Left ventricle myocardium inferior (tissue), 1 donor: ENCODE data around the gene CCL19. TPM values are rescaled to one million over a fixed set of nuclear protein-coding genes. Genes with fewer than 3 reads are reported as not detected.

Experiments
- DNase-seq: peaks from one replicate; pipeline ENCODE4 v3.0.0-alpha.2; 2020
- H3K27ac ChIP-seq: fragments of 200-600 bp; replicated peaks from 2 replicates; pipeline ENCODE4 v1.8.0; 2021
- H3K27me3 ChIP-seq: fragments of 200-600 bp; 2 replicates; pipeline ENCODE4 v1.8.0; 2021; ENCODE audit warnings: low read depth
- H3K36me3 ChIP-seq: fragments of 200-600 bp; 2 replicates; pipeline ENCODE4 v1.8.0; 2021
- H3K4me1 ChIP-seq: fragments of 200-600 bp; 2 replicates; pipeline ENCODE4 v1.8.0; 2021
- H3K4me3 ChIP-seq: fragments of 200-600 bp; 2 replicates; pipeline ENCODE4 v1.8.0; 2021; ENCODE audit warnings: mild to moderate bottlenecking, moderate library complexity
- H3K9me3 ChIP-seq: fragments of 200-600 bp; replicated peaks from 2 replicates; pipeline ENCODE4 v1.8.0; 2021
- CTCF ChIP-seq: fragments of 200-600 bp; IDR thresholded peaks from 2 replicates; pipeline ENCODE4 v1.8.0; 2021; ENCODE audit warnings: antibody characterized with exemption, mild to moderate bottlenecking, borderline replicate concordance
- intact Hi-C: fragments of 100-400 bp; cut with micrococcal nuclease; formaldehyde crosslinking; loops from one replicate; pipeline ENCODE4 v1.11.0; 2022
- total RNA-seq: library from RNA; stranded (reverse); fragmentation: NEBNext Ultra II Directional; extraction: Animal tissue kit (Norgen Biotek cat#: 25700); gene quantifications from one replicate; pipeline ENCODE4 v1.2.1, GENCODE V29; 2021
- donor health status: DM: no; HTN: yes; CAD: no; lungs with severe emphysema.

Gene CCL19
- total RNA-seq, 1 donor from 2014 or later = 0.69 TPM

- Histone ChIP-seq H3K36me3 (peaks cover 22% of the 10 kb centered on the region), H3K4me3 (no peak overlapping the region), H3K27ac (no peak overlapping the region), H3K27me3 (no peaks in the 10 kb centered on the region), H3K4me1 (peaks cover 48% of the 10 kb centered on the region), H3K9me3 (no peaks in the 10 kb centered on the region)
- intact Hi-C loops = no loop called here
- no peak for TF ChIP-seq CTCF
- no peak for DNase-seq
These were observed 34.1 kb downstream of the CCL19 start for GRCh38 chr9:34656992-34657391.

- intact Hi-C loops = no loop called here
These were observed 35.7 kb downstream of the CCL19 start for GRCh38 chr9:34655394-34655793.

DNA sequence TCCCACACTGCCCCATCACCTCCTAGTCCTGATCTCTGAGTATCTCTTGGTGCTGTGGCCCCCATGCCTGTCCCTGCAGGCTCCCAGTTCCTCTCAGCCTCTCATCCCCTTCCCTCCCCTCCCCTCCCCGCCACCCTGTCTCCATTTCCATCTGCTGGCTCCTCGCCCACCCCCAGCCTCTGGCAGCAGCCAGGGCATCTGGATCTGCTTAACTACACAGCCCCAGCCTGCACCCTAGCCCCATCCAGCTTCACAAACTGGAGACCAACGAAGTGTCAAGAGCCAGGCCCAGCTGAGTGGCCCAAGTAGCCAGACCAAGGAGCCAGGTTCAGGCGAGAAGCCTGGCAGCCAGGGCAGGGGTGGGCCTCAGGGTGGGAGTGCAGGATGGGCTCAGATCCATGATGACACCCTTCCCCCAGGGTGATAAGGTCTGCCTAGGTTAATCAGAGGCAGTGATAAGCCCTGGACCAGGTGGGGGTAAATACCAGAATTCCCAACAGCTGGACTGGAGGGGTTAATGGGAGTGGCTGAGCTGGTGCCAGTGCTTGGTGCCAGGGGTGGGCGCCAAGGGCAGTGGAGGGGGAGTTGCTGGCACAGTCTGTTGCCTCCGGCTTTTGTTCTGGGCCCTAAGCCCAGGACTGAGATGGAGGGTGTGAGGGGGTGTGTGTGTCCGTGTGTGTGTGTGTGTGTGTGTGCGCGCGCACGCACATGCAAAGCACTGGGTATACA is 36.6 kb downstream of the CCL19 start:
- peaks cover 62% of the 10 kb centered on the region for H3K4me1 ChIP-seq
- peak overlapping the region; percentile 93 for H3K27ac ChIP-seq
- H3K36me3 ChIP-seq = peaks cover 14% of the 10 kb centered on the region
- intact Hi-C loops = no loop called here
- no peaks in the 10 kb centered on the region for H3K27me3 ChIP-seq
- H3K4me3 ChIP-seq = peak overlapping the region; percentile 72
- H3K9me3 ChIP-seq = no peaks in the 10 kb centered on the region
- peak; percentile 79 for DNase-seq
- no peak for TF ChIP-seq CTCF

More at GRCh38 chr9:34655394-34655793, 35.7 kb downstream of the CCL19 start:
- no peaks in the 10 kb centered on the region for H3K27me3 ChIP-seq
- H3K4me3 ChIP-seq = peak overlapping the region; percentile 37
- peaks cover 15% of the 10 kb centered on the region for H3K36me3 ChIP-seq
- no peak for TF ChIP-seq CTCF
- H3K9me3 ChIP-seq = no peaks in the 10 kb centered on the region
- peaks cover 62% of the 10 kb centered on the region for H3K4me1 ChIP-seq
- no peak for DNase-seq
- peak overlapping the region; percentile 93 for H3K27ac ChIP-seq

DNA sequence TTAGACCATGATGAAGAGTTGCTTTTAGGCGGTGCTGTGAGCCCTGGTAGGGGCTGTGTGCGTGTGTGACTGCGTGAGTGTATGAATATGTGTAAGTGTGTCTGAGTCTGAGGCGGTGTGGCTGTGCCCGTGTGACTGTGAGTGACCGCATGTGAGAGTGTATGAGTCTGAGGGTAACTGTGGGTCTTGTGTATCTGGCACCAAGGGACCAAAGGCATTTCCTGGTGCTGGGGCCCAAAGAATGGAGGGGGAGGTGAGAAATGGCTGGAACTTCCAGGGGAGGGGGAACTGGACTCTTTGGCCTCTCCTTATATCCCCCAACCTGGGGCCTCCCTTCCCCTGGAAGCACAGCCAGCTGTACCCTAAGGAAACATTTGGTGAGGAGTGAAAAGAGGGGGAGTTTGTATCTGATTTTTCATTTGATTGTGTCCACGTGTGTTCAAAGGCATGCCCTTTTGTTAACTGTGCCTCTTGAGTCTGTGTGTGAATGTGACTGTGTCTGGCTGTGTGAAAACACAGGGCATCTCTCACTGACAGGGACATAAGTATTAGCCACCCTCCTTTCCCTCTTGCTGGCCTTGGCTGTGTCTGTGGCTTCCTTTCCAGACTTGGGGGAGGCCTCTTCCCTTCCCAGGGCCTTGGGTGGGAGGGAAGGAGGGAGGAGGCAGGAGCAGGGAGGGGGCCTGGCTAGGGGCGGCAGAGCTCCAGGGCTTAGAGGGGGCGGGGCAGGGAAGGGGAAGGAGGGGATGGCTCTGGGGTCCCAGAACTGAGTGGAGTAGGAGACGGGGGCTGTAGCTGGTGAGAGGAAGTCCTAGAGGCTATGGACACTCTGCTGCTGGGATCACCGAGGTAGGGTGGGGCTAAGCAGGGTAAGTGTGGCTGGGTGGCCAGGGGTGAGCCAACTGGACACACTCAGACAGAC is 37.7 kb downstream of the CCL19 start:
- TF ChIP-seq CTCF = no peak
- DNase-seq = no peak
- peaks cover 71% of the 10 kb centered on the region for H3K4me1 ChIP-seq
- H3K9me3 ChIP-seq = no peaks in the 10 kb centered on the region
- H3K27ac ChIP-seq = peak overlapping the region; percentile 93
- peak overlapping the region; percentile 72 for H3K4me3 ChIP-seq
- peaks cover 25% of the 10 kb centered on the region for H3K36me3 ChIP-seq
- H3K27me3 ChIP-seq = no peaks in the 10 kb centered on the region
- intact Hi-C loops = no loop called here

GRCh38 chr9:34652602-34653000 is 38.5 kb downstream of the CCL19 start:
- intact Hi-C loops = no loop called here
- peaks cover 29% of the 10 kb centered on the region for H3K36me3 ChIP-seq
- no peaks in the 10 kb centered on the region for H3K27me3 ChIP-seq
- H3K4me1 ChIP-seq = peaks cover 80% of the 10 kb centered on the region
- H3K27ac ChIP-seq = peak overlapping the region; percentile 93
- no peaks in the 10 kb centered on the region for H3K9me3 ChIP-seq
- DNase-seq = no peak
- H3K4me3 ChIP-seq = peak overlapping the region; percentile 72
- no peak for TF ChIP-seq CTCF
